ENCODE results near the gene CYP26B1.

- TF ChIP-seq GATA2 (IDR thresholded peaks at IDR 0.05; ENCODE audit: low read depth, low read length) (no peak), GATA3 (IDR thresholded peaks at IDR 0.05; ENCODE audit: low read depth, low read length) (no peak)
These were observed 57.4 kb downstream of the CYP26B1 start for GRCh38 chr2:72090271-72090720.
